Ecto neural progenitor cell (in vitro differentiated cells): ENCODE data around the gene SPIN2A.
"Not testable (repeated sequence)": the region's sequence is repeated elsewhere in the genome, so short reads cannot be mapped to it uniquely, and the experiment has no call there.

Experiments used
- DNase-seq: peaks from one replicate; pipeline ENCODE4 v3.0.0-alpha.2; 2018; ENCODE audit warnings: low spot score

Gene SPIN2A

DNA sequence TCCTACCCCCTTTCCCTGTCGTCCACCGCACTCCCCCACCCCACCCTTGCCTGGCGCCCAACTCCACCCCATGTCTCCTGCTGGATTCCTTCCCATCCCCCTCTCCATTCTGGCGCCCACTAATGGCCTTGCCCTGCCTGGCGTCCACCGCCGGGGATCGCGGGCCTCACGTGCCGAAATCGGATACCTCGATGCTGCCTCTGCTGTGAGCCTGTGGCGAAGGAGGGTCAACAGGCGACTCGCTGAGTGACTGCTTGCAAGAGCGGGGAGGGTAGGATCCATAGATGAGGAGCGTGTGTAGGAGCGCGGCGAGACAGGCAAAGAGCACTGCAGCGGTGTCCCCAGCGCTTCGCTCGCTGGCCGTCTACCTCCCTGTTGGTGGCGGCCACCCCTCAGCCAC, at the start of gene SPIN2A:
Gene SPIN2A (minus strand): TSS at position 325 of the 400 bp plus-strand sequence. CDS start 800 bp downstream, outside the sequence.
- DNase-seq: peak; percentile 69

DNA sequence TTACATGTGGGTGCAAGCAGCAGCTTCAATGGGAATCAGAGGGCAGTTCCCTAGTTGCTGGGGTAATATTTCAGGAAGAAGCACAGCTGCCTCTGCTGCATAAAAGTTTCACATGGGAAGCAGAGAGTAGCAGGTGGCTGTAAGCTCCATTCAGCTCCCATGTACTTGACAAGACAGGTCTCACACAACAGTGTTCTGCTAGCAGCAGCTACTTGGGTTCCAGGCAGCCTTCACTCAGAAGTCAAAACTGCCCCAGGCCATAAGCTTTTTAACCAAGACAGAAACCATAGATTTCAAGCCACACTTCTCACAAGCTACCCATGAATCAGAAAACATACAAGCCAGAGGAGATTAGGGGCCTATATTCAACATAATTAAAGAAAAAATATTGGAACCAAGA, 41.4 kb upstream of the SPIN2A start:
- no peak for DNase-seq

DNA sequence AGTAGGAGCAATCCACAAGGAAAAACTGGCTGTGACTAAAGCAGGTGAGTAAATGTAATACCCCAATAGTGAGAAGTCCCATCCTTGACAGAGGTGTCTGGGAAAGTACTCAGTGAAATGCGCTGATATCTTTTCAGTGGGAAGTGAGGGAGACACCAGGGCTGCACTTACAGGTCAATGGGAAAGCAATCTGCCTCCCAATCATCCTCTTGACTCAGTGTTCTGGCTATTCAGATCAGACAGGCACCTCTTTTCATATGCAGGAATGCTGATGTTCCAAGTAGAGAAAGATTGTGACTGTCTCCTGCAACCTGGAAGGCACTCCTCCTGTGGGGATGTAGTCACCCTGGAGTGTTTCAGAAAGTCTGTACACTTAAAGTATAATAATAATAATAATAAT, 39.9 kb upstream of the SPIN2A start:
- DNase-seq: no peak

DNA sequence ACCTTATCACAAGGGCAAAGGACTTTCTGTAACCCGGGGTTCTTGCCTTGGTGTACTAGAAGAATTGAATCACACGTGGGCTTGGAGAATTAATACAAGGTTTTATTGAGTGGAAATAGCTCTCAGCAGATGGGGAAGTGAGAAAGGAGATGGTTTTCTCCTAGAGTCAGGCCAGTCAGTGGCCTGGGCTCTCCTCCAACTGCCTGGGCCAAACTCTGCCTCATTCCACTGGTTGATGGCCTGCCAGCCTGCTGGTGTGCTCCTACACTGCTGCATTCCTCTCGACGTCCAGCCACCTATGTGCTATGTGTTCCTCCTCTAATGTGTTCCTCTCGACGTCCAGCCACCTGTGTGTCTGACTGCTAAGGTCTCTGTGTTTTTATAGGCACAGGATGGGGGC, 35.3 kb upstream of the SPIN2A start:
- no peak for DNase-seq

DNA sequence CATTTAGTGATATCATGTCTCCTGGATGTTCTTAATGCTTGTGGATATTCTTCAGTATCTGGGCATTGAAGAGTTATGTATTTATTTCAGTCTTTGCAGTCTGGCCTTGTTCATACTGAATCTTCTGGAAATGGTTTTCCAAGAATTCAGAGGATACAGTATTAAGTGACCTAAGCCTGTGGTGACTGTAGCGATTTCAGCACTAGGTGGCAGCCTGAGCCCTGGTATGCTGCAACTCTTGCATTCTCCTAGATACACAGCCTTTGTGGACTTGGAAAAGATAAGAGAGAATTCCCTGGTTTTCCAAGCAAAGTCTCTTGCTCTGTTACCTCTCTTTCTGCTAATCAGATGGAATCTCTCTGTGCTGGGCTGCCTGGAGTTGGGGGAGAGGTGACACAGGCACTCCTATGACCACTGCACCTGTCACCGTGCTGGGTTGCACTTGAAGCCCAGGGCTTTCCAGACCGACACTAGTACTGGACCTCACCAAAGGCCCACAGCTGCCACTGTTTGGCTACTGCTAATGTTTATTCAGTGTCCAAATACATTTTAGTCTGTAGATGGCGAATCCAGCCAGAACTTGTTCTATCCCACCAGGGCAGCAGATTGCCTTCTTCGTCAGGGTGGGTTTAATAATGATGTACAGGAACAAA, 19.3 kb upstream of the SPIN2A start:
- no peak for DNase-seq

DNA sequence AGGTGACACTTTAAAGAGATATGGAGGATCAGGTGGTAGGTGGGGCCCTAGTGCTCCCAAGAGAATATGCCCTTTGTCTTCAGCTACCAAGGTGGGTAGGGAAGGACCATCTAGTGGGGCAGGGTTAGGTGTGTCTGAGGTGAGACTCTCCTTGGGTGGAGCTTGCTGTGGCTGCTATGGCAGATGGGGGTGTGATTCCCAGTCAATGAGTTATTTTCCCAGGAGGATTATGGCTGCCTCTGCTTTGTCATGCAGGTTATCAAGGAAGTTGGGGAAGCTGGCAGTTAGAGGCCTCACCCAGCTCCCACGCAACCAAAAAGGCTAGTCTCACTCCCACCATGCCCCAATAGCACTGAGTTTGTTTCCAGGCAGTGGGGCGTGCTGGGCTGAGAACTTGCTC, 18.0 kb upstream of the SPIN2A start:
- DNase-seq: no peak

DNA sequence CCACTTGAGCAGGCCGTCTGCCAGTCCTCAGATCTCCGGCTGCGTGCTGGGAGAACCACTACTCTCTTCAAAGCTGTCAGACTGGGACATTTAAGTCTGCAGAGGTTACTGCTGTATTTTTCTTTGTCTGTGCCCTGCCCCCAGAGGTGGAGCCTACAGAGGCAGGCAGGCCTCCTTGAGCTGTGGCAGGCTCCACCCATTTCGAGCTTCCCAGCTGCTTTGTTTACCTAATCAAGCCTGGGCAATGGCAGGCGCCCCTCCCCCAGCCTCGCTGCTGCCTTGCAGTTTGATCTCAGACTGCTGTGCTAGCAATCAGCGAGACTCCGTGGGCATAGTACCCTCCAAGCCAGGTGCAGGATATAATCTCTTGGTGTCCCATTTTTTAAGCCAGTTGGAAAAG, 15.0 kb upstream of the SPIN2A start:
- not testable (repeated sequence) for DNase-seq

DNA sequence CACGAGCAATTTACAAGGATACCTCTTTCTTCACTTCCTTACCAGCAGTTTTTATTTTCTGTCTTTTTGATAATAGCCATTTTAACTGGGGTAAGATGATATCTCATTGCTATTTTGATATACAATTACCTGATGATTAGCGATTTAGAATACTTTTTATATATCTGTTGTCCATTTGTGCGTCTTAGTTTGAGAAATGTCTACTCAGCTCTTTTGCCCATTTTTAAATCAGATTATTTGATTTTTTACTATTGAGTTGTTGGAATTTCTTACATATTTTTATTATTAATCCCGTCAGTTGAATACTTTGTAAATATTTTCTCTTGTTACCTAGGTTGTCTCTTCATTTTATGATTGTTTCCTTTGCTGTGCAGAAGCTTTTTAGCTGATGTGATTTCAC, 1.5 kb upstream of the SPIN2A start:
- DNase-seq: no peak

DNA sequence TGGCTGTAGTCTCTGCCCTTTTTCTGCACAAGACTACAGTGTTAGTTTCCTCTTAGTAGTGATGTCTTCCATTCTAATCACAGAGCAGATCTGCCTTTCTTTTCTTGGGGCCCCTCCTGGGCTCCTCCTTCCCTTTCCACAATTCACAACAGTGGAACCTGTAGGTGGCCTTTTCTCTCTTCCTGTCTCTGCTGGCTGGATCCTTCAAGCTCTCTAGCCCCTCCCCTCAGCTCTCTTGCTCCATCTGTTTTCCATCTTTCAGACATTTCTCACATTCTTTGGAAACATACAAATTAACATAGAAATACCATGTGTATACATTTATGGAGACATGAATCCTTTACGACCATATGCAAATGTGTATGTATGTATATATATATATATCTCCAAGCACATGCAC, 304 bp upstream of the SPIN2A start:
- no peak for DNase-seq

DNA sequence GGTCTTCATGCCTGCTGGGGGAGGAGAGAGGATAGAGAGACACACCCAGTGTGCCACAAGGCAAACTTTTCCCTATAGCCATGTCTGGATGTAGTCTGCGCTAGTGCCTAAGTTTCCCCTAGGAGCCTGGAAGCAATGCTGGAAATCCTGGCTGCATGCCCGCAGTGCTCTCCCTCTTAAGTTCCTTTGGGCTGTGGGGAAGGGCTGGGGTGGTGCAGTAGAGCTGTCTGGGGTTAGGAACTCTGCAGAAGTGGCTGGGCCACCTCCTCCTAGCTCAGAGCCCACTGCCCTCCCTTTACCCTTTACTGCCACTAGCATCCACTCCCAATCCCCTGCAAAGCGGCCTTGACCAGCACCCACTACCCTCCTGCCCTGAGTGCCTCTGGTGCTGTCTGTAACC, 608 bp downstream of the SPIN2A start:
- not testable (repeated sequence) for DNase-seq

DNA sequence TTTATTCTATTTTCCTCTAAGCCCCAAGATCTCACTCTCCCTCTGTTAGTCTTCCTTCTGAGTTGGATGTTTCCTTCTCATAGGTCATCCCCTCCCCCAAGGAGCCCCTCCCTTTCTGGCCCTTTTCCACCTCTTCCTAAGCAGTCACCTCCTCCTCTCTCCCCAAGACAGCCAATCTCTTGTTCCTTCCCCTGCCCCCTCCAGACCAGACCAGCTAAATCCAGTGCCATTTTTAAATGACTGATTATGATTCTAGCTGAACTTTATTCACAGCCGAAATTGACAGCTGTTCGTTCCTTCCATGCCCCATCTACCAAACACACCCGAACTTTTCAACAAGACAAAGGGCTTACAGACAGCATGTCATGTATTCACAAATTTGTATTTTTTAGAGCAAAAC, 1.9 kb downstream of the SPIN2A start:
- no peak for DNase-seq

DNA sequence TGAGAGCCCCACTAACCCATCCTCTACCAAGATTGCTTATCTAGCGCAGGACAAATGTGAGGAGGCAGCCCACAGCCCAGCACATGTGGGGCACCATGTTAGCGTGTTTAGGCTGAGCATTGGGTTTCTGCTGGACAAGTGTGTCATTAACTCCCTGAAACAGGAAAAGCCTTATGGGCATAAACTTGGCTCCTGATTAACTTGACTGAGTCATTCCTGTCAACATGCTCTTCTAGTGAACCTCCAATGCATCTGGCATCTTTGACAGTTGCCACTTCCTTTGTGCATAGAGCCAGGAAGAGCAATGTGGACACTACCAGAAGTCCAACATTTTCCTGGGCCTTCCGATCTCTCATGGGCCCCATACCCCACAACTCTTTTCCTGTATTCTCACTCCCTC, 2.5 kb downstream of the SPIN2A start:
- DNase-seq: no peak

DNA sequence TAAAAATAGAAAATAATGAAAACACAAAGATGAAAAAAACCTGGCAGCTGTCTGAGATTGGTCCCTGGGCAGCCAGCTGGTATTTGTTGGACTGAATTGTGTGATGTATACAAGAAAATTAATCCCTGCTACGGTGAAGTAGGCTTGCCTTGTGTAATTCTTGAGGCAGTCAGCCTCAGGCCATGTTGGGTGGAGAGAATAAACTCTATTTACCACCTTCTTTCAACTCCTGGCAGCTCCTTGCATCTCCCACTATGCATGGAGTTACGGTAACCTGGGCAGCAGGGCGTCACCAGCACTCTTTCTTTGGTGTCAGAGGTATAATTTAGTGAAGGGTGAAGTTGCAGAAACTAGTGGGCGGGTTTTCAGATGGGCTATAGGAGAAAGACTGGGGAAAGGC, 3.5 kb downstream of the SPIN2A start:
- no peak for DNase-seq

DNA sequence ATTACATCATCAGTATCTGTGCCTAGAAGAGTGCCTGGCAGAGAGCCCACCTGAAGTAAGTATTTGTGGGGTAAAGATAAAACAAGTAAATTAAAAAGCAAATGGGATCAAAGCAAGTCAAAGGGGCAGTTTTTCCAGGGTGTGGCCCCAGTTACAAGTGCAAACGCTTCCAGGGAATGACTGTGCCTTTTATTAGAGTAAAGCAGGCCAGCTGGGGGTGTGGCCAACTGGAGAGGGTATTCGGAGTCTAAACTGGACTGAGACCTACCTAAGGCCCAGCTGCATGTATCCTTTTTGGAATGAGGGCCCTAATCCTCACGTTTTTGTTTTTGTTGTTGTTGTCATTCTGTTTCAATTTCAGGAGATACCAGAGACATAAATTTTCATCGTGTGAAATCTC, 3.9 kb downstream of the SPIN2A start:
- DNase-seq: not testable (repeated sequence)

DNA sequence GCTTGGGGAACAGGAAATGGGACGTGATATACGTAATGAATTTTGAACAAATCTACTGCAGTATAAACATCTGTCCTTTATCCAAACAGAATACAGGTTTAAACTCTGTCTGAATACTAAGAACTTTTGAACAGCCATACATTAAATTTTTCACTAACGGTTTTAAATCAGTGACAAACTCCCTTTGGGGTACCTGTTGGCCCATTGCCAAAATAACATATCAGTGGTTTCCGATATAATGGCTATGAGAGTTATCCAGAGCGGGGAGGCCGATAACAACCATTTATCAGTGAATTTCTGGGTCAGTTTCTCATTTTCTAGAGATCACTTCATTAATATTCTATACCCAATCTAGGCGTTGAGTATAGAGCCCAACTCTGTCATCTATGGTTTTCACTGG, 5.2 kb downstream of the SPIN2A start:
- DNase-seq: no peak

DNA sequence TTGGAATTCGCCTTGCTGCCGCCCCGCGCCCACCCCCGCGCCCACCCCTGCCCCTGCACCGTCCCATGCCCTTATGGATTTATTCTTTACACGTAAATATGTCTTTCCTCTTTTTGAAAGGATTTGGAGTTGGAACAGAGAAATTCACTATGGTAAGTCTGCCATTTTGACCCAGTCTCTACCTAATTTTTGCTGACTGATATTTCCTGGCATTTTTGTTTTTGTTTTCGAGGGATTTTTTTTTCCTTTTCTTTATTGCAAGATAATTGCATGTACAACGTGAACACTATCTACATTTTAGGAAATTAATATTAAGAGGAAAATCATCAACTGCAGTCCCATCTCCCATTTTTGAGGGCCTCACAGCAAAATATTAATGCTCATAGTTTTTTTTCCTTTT, 15.4 kb downstream of the SPIN2A start:
- no peak for DNase-seq

DNA sequence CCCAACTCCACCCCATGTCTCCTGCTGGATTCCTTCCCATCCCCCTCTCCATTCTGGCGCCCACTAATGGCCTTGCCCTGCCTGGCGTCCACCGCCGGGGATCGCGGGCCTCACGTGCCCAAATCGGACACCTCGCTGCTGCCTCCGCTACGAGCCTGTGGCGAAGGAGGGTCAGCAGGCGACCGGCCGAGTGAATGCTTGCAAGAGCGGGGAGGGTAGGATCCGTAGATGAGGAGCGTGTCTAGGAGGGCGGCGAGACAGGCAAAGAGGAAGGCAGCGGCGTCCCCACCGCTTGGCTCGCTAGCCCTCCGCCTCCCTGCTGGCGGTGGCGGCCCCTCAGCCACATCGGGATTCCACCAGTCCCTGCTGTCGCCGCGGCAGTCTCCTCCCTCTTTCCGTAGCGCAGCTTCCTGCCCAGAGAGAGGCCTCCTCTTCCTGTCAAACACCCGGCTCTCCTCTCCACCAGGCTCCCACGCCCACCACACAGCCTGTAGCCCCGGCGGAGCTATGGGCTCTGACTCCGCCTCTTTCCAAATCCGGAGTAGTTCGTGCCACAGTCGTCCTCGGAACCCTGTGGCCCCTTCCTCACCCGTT, 15.9 kb downstream of the SPIN2A start, which contains the start of gene SPIN2B:
Gene SPIN2B (minus strand): TSS at position 387 of the 594 bp plus-strand sequence.
- peak; percentile 85 for DNase-seq

DNA sequence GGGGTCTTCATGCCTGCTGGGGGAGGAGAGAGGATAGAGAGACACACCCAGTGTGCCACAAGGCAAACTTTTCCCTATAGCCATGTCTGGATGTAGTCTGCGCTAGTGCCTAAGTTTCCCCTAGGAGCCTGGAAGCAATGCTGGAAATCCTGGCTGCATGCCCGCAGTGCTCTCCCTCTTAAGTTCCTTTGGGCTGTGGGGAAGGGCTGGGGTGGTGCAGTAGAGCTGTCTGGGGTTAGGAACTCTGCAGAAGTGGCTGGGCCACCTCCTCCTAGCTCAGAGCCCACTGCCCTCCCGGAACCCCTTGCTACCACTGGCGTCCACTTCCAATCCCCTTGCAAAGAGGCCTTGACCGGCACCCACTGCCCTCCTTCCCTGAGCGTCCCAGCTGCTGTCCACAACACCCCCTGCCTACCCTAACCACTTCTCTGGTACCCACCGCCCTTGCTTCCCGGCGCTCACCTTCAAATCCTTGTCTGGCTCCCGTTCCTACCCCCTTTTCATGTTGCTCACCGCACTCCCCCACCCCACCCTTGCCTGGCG, 16.5 kb downstream of the SPIN2A start:
- peak; percentile 49 for DNase-seq

DNA sequence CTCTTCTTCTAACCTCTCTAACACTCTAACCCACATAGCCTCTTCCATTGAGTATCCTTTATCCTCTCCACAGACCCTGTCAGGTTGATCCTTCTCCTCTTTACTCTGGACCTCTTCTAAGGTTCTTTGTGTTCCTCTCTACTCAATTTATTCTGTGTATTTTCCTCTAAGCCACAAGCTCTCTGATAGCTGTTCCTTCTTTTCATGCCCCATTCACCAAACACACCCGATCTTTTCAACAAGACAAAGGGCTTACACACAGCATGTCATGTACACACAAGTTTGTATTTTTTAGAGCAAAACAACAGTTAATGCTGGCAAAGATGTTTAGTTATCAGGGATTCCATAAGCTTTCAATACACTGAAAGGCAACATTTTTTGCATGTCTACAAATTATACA, 17.8 kb downstream of the SPIN2A start:
- DNase-seq: no peak

DNA sequence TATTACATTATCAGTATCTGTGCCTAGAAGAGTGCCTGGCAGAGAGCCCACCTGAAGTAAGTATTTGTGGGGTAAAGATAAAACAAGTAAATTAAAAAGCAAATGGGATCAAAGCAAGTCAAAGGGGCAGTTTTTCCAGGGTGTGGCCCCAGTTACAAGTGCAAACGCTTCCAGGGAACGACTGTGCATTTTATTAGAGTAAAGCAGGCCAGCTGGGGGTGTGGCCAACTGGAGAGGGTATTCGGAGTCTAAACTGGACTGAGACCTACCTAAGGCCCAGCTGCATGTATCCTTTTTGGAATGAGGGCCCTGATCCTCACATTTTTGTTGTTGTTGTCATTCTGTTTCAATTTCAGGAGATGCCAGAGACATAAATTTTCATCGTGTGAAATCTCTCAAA, 19.6 kb downstream of the SPIN2A start:
- not testable (repeated sequence) for DNase-seq

DNA sequence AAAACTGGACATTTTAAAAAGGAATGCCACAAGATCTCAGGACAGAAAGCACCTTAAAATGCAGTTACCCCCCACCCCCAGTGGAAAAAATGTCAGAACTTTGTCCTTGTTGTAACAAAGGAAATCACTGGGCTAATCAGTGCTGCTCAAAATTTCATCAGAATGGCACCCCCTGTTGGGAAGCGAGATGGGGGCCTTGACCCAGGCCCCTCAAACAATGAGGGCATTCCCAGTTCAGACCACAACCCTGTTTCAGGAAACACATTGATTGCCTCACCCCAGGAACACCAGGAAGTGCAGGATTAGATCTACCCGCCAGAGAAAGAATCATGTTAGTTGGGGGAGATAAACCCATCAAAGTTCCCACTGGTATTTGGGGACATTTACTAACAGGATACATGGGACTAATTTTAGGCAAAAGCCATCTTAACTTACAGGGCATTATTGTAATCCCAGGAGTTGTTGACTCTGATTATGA, 32.2 kb downstream of the SPIN2A start:
- no peak for DNase-seq

DNA sequence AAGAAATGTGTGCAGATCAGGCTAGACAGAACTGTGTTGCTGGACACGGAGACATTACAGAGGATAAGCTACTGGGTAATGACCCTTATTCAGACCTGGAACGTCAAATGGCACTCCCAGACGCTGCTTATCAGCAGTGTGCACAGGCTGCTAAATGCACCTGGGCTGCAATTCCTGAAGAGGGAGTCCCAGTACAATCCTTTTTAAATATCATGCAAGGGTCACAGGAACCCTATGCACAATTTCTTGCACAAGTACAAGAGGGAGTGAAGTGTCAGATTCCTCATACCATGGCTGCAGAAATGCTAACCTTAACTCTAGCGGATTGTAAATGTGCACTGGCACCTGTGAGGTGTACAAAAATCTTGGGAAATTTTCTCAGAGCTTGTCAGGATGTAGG, 32.8 kb downstream of the SPIN2A start:
- DNase-seq: no peak

DNA sequence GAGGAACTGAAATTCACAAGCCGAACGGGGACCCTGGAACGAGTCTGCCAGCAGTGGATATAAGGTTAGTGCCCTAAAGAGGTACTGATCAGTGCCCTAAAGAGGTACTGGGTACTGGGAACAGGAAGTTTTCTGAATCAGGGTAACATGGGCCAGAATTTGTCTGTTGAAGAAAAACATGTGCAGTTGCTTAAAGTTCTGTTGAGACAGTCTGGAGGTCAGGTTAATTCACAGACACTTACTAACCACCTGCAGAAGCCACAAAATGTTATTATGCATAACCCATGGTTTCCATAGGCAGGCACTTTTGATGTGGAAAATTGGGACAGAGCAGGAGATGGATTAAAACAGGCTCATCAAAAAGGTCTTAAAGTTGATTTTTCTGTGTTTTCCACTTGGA, 33.7 kb downstream of the SPIN2A start:
- DNase-seq: no peak

DNA sequence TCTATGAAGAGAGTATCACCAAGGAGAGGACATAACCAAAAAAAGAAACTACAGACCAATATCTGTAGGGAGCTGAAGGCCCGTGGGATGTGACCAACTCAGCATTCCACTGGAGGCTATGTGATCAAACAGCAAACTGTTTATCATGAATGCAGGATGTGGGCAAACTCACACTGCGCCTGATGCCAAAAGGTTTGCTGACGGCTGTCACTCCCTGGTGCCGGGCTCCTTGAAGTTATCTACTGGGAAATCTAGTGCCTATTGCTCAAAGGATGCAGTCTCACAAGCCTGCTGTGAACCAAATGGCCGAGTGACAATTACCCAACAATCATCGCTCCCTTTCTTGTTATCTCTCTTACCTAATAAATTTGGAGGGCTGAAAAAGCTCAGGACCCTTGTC, 34.3 kb downstream of the SPIN2A start:
- not testable (repeated sequence) for DNase-seq
